ENCODE data around the gene PSORS1C2.

Gene PSORS1C2

DNA sequence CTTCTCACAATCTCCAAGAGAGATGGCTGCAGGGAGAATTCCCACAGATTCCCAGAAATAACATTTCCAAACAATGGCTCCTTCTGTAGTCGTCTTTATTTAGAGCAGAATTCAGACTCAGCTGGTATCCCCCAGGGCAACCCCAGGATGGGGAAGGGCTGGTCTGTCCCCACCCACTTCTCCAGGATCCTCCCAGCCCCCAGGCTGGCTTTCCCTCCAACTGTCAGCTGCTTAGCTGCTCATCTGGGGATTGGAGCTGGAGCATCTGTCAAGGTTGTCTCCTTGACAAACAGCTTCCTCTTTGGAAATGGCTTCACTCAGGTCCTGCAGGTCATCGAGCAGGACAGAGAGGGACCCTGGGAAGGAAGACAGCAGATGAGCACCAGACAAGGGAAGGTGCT lies 3.5 kb upstream of the PSORS1C2 start:
- FAIRE-seq = no peak
- DNase-seq (ENCODE audit: insufficient read length, low spot score) = no peak
- TF ChIP-seq POLR2A (IDR thresholded peaks at IDR 0.05; ENCODE audit: low read depth, low read length) = no peak

DNA sequence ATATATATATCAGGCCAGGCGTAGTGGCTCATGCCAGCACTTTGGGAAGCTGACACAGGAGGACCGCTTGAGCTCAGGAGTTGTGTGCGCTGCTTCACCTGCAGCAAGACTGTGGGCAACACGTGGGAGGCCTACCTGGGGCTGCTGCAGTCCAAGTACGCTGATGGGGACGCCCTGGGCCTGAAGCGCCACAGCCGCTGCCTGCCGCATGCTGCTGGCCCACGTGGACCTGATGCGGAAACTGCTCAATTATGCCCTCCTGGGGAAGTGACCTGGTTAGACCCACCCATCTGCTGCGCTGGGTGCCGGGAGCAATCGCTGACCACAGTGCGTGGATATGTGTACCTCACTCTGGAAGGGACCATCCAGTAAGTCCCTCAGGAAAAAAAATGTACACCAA lies 1.8 kb upstream of the PSORS1C2 start:
- no peak for DNase-seq (ENCODE audit: insufficient read length, low spot score)
- TF ChIP-seq POLR2A (IDR thresholded peaks at IDR 0.05; ENCODE audit: low read depth, low read length) = no peak
- FAIRE-seq = no peak

DNA sequence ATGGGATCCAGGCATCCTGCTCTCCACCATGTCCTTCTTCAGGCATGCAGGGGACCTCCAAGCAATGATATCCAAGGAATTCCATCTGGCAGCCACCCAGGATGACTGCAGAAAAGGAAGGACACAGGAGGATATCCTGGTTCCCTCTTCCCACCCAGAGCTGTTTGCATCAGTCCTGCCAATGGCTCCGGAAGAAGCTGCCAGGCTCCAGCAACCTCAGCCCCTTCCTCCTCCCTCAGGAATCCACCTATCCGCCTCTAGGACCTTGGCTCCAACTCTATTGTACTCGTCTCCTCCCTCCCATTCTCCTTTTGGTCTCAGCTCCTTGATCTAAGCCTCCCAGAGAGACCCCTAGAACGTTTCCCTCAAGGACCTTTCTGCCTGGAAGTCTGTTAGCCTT lies 733 bp upstream of the PSORS1C2 start:
- FAIRE-seq (no peak), DNase-seq (ENCODE audit: insufficient read length, low spot score) (no peak)
- TF ChIP-seq POLR2A (IDR thresholded peaks at IDR 0.05; ENCODE audit: low read depth, low read length) = no peak

DNA sequence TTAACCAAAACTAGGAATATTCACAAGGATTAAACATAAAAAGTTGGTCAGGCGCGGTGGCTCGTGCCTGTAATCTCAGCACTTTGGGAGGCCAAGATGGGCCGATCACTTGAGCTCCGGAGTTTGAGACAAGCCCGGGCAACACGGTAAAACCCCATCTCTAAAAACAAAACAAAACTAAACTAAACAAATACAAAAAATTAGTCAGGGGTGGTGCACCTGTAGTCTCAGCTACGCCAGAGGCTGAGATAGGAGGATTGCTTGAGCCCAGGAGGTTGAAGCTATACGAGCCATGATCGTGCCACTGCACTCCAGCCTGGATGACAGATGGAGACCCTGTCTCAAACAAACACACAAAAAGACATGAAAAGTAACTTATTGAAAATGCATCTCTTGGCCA lies 3.2 kb downstream of the PSORS1C2 start:
- FAIRE-seq (no peak), DNase-seq (ENCODE audit: insufficient read length, low spot score) (no peak)
- no peak for TF ChIP-seq POLR2A (IDR thresholded peaks at IDR 0.05; ENCODE audit: low read depth, low read length)

DNA sequence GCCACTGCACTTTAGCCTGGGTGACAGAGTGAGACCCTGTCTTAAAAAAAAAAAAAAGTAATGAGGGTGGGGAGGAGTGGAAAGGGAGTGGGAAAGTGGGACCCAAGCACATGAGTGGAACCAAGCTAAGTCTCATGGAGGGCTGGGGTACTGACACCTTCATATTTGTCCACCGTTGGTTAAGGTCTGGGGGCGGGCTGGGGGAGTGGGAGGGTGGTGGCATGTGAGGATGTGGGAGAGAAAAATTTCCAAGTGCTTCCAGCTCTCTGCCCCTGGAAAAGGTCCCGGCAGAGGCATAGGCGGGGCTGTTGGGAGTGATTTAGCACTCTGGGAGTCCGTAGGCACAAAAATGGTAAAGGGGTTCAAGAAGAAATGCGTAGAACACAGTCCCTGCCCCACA lies 6.1 kb downstream of the PSORS1C2 start:
- TF ChIP-seq POLR2A (IDR thresholded peaks at IDR 0.05; ENCODE audit: low read depth, low read length) = no peak
- DNase-seq (ENCODE audit: insufficient read length, low spot score) (no peak), FAIRE-seq (no peak)

DNA sequence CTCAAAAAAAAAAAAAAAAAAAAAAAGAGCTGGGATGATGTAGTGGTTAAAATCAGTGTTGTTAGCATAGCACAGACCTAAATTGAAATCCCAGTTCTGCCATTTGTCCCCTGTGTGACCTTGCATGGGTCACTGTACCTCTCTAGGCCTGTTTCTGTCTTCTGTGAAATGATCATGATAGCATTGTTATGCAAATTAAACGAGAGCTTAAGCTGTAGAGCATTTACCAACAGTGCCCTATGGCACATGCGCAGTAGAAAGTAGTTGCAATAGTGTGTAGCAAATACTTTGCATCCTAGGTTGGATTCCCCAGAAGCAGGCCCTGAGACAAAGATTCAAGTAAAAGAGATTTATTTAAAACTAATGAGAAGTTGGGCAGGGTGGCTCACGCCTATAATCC lies 7.3 kb downstream of the PSORS1C2 start:
- TF ChIP-seq POLR2A (IDR thresholded peaks at IDR 0.05; ENCODE audit: low read depth, low read length) = no peak
- DNase-seq (ENCODE audit: insufficient read length, low spot score) = no peak
- no peak for FAIRE-seq

DNA sequence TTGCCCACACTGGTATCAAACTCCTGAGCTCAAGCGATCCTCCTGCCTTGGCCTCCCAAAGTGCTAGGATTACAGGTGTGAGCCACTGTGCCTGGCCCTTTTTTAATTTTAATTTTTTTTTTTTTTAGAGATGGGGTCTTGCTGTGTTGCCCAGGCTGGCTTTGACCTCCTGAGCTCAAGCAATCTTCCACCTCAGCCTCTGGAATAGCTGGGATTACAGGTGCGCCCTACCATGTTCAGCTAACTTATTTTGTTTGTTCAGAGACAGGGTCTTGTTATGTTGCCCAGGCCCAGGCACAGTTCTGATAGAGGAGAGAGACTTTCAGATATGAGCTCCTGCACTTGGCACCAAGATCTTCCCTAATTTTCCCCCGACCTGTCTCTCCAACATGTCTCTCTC lies 8.1 kb downstream of the PSORS1C2 start:
- FAIRE-seq = no peak
- no peak for TF ChIP-seq POLR2A (IDR thresholded peaks at IDR 0.05; ENCODE audit: low read depth, low read length)
- DNase-seq (ENCODE audit: insufficient read length, low spot score) = no peak

DNA sequence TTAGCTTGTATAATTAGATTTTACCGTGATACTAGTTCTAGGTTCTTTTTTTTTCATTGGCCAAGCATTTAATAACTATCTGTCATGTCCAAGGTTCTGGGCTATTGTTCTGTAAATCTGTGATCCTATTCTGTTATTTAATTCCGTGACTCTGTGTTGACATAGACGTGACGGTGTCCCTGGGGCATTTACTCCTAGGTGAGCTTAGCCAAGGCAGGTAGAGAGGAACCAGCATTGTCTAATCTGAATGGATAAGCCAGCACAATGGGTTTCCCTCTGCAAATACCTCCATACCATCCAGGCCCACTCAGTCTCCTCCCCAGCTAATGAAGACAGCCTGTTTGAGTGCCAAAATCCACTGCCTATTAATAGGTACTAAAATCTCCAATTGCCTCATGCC lies 9.7 kb downstream of the PSORS1C2 start:
- DNase-seq (ENCODE audit: insufficient read length, low spot score) (no peak), FAIRE-seq (no peak)
- TF ChIP-seq POLR2A (IDR thresholded peaks at IDR 0.05; ENCODE audit: low read depth, low read length) = no peak

DNA sequence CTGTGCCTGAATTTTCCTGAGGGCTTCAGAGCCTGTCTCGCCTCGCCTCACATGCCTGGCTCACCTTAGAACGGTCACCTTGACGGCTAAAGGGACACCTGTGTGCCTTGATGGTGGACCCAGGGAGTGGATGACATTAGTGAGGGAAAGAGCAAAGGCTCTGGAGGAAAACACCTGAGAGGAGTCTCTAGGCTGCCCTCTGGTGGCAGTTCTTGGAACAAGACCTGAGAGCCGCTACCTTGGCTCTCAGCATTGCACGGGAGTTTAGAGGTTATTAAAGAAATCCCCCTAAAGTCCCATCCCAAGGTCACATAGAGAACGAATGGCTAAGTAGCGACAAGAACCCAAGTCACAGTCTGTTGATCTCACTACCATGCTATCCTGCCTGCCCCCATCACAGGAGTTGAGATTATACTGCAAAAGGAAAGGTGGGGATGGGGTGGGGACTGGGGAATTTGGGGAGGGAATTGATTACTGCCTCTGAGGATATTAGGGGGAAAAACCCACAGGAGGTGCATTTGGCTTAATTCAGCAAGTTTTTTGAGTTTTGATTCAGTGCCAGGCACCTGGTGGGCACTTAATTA lies 10.7 kb downstream of the PSORS1C2 start:
- no peak for TF ChIP-seq POLR2A (IDR thresholded peaks at IDR 0.05; ENCODE audit: low read depth, low read length)
- DNase-seq (ENCODE audit: insufficient read length, low spot score) (no peak), FAIRE-seq (no peak)

DNA sequence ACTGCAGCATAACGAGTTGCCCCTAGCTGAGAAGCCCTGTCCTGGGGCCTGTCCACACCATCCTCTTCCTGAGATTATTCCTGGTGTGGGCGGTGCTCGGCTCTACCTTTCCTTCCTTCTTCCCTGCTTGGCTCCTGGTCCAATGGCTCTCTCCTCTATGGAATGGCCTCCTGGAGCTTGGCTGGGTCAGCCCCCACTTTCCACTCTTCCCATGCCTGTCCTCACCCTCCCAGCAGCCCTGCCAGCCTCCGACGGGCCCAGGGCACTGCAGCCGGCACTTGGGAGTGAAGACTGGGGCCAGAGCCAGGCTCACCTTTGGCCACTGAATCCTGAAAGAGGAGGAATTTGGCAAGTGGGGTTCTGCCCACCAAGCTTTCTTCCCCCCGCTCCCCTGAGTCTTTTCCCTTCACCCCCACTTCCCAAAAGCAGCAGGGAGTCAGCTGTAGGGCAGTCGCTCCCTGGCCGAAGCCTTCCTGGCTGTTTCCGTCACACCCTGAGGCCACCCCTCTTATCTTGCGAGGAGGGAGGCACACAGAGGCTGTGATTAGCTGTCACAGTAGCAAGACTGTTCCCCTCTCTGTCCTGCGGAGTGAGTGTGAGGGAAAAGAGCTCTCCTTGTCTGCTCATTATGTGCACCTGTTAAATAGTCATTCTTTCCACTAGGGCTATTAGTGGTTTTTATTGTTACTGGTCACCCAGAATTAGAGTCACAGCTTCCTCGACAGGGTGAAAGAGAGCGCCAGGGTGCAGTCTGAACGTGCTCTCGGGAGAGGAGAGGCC lies 12.3 kb downstream of the PSORS1C2 start:
- FAIRE-seq (no peak), DNase-seq (ENCODE audit: insufficient read length, low spot score) (no peak)
- TF ChIP-seq POLR2A (IDR thresholded peaks at IDR 0.05; ENCODE audit: low read depth, low read length) = no peak

DNA sequence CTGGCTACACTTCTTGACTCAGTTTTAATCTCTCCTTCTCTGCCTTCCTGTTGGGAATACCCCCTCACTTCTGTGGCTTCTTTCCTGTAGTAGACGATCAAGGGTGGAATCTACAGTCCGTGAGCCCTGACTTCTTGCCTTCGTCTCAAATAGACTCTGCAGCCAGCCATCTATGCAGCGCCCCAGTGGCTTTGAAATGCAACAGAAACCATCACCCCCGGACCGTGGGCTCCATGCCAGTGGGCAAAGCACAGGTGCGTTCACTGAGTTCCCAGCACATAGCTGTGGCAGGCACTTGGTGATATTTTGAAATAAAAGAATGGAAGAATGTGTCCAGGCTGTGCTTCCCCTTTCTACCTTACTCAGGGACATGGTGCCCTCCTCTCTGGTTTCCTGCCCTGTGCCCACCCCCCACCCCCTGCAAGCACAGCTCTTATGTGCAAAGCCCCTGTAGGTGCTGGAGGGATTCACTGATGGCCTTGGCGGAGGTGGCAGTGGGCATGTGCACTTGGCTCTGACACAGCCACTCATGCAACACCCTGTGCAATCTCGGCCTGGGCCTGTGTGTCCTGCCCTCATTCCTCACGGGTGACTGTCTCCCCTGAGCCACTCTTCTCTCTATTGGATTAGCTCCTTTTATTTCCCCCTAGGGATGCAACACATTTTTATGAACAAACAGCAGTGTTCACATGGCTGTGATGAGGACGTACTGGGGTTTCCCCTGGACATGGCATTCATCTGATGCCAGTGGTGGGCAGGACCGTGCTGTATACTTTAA lies 13.1 kb downstream of the PSORS1C2 start:
- DNase-seq (ENCODE audit: insufficient read length, low spot score) = no peak
- no peak for FAIRE-seq
- no peak for TF ChIP-seq POLR2A (IDR thresholded peaks at IDR 0.05; ENCODE audit: low read depth, low read length)

DNA sequence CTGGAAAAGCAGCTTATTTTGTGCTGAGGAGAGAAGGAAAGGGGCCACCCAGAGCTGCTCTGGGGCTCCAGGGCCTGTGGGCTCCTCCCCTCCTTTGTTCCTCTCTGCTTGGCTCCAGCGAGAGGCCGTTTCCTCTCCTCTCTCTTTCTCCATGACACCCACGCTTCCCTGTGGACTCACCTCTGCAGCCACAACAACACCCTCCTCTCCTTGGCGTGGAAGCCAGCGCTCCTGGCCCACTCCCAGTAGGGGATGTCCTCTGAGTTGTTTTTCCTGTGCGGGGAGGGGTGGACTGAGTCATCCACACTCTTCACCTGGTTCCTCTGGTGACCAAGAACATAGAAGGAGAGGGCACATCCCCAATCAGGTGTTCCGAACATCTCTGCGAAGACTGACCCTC lies 13.7 kb downstream of the PSORS1C2 start:
- no peak for FAIRE-seq
- TF ChIP-seq POLR2A (IDR thresholded peaks at IDR 0.05; ENCODE audit: low read depth, low read length) = no peak

DNA sequence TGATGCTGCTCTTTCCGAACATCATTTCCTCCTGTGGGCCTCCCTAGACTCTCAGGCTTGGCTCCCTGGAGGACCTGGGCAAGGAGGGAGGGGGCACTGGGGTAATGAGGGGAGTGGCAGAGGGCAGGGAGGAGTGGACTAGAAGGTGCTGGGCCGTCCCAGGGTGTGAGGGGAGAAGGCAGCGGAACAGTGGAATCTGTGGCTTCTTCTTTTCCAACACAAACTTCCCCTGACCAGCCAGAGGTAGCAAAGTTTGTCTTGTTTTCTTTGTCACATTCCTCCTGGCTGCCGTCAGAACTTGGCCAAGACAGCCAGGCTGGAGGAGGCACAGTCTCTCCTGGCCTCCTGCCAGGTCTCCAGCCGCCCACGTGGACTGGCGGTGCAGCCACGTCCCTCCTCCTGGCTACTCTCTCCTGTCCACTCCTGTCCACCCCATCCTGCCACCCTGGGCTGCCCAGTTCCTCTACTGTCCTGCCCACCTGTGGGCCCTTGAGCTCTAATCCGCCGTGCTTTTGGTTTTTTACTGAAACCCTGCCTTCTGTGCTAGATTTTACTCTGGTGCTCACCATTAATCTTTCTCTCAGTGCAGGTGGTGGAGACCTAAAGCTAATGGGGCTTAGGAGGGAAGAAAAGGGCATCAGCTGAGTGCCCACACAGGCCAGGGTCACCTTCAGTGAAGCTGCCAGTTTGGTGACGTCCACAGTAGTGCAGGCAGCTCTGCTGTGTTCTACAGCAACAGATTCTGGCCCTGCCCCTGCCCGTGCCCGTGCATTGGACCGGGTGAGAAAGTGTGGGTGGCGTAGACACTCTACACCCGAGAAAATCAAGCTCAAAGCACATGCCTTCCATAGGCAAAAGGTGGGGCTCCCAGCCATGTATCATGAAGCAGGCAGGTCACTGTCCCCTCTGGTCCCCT lies 15.8 kb downstream of the PSORS1C2 start:
- DNase-seq (ENCODE audit: insufficient read length, low spot score) = peak; percentile 86
- FAIRE-seq = peak; percentile 82
- no peak for TF ChIP-seq POLR2A (IDR thresholded peaks at IDR 0.05; ENCODE audit: low read depth, low read length)

More for the DNA sequence above, 13.7 kb downstream of the PSORS1C2 start:
- DNase-seq (ENCODE audit: insufficient read length, low spot score) = no peak
